ENCODE measurements around the gene SULT6B1. TPM values are rescaled to one million over a fixed set of nuclear protein-coding genes. Genes with fewer than 3 reads are reported as not detected.

SULT6B1 gene
- total RNA-seq, 1 experiment from 2014 or later, result not detected

DNA sequence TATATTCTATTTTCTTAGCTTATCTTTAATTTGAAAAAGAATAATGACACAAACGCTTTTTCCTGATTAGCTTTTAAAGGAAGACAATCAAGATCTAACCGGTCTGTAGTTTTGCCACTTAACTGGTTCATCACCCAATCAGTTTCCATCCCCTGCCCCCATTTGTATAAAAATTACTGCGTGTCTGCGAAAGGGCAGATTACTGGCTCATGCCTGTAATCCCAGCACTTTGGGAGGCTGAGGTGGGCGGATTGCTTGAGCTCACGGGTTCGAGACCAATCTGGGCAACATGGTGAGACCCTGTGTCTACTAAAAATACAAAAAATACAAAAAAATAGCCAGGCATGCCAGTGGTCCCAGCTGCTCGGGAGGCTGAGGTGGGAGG, 10.2 kb upstream of the SULT6B1 start:
- Histone ChIP-seq H3K4me1 (ENCODE audit: insufficient read depth, low read length) (peaks cover 3% of the 10 kb centered on the region; the same call in 1 of the 2 replicates), H3K23me2 (ENCODE audit: insufficient read length, low read depth, low read length, poor library complexity, severe bottlenecking) (no peaks in the 10 kb centered on the region), H3K18ac (ENCODE audit: insufficient read length, low read depth, low read length) (no peak overlapping the region), H3K4me2 (ENCODE audit: insufficient read depth, insufficient read length, low read length) (no peak overlapping the region), H2AFZ (ENCODE audit: low read length) (no peak overlapping the region), H3K9ac (ENCODE audit: extremely low read depth, insufficient read length, low read length) (no peak overlapping the region), H3K79me2 (ENCODE audit: insufficient read depth, low read length) (peaks cover 2% of the 10 kb centered on the region; the same call in 1 of the 2 replicates), H3K14ac (ENCODE audit: insufficient read depth, low read length) (no peak overlapping the region), H3K9me3 (ENCODE audit: control insufficient read depth, low read depth, low read length) (peaks cover 5% of the 10 kb centered on the region), H4K5ac (ENCODE audit: insufficient read length, low read depth, low read length) (no peak overlapping the region), H3T11ph (ENCODE audit: low read length) (no peak overlapping the region), H3K4ac (ENCODE audit: low read depth, low read length) (no peak overlapping the region), H2BK15ac (ENCODE audit: low read depth, low read length) (no peak overlapping the region), H2BK5ac (ENCODE audit: insufficient read length, low read length) (no peak overlapping the region), H3K56ac (ENCODE audit: insufficient read length, low read depth, low read length) (no peak overlapping the region), H3K27me3 (ENCODE audit: insufficient read depth, low read length) (no peaks in the 10 kb centered on the region), H3K27ac (ENCODE audit: insufficient read length, low read depth, low read length) (no peak overlapping the region), H4K20me1 (ENCODE audit: control insufficient read depth, insufficient read depth, insufficient read length) (no peaks in the 10 kb centered on the region), H3K23ac (ENCODE audit: insufficient read length, low read depth, low read length) (no peak overlapping the region), H2BK12ac (ENCODE audit: insufficient read length, low read depth, low read length) (no peak overlapping the region), H4K91ac (ENCODE audit: insufficient read length, low read depth, low read length) (no peak overlapping the region), H3K79me1 (ENCODE audit: insufficient read depth, low read depth, low read length, poor library complexity, severe bottlenecking) (no peaks in the 10 kb centered on the region), H2AK5ac (ENCODE audit: insufficient read length, low read length) (no peak overlapping the region), H2BK20ac (ENCODE audit: low read depth, low read length, poor library complexity, severe bottlenecking) (no peak overlapping the region), H2BK120ac (ENCODE audit: low read depth, low read length, poor library complexity, severe bottlenecking) (no peak overlapping the region), H4K8ac (replicated peaks; ENCODE audit: insufficient read length, low read depth, low read length) (no peak overlapping the region)
- Mint-ChIP-seq H3K9me3 (peaks cover 5 to 7% of the 10 kb centered on the region in 2 experiments), H3K4me1 (peaks cover 25 to 33% of the 10 kb centered on the region in 2 experiments), H3K27ac (peak overlapping the region; percentile 94 to 98 (median 98)), H3K36me3 (ENCODE audit: insufficient read depth in 1 of 3, low read depth in 3 of 3) (peaks cover 23 to 38% (median 36%) of the 10 kb centered on the region in 3 experiments), H3K27me3 (ENCODE audit: low read depth) (no peaks in the 10 kb centered on the region), H3K4me3 (no peak overlapping the region)
- no peak for DNase-seq
- TF ChIP-seq, protein P1, sequence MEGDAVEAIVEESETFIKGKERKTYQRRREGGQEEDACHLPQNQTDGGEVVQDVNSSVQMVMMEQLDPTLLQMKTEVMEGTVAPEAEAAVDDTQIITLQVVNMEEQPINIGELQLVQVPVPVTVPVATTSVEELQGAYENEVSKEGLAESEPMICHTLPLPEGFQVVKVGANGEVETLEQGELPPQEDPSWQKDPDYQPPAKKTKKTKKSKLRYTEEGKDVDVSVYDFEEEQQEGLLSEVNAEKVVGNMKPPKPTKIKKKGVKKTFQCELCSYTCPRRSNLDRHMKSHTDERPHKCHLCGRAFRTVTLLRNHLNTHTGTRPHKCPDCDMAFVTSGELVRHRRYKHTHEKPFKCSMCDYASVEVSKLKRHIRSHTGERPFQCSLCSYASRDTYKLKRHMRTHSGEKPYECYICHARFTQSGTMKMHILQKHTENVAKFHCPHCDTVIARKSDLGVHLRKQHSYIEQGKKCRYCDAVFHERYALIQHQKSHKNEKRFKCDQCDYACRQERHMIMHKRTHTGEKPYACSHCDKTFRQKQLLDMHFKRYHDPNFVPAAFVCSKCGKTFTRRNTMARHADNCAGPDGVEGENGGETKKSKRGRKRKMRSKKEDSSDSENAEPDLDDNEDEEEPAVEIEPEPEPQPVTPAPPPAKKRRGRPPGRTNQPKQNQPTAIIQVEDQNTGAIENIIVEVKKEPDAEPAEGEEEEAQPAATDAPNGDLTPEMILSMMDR (conservative IDR thresholded peaks at IDR 0.05), result no peak
- WGBS (ENCODE audit: extremely low coverage, insufficient read length, low lambda C conversion rate), result no CpG with 5 or more reads among the region's 8 CpGs
